HEK293T (cell line): ENCODE measurements around the gene SLC22A12.

Source experiments
- ARNT ChIP-seq: fragments of 450-650 bp; IDR thresholded peaks from 2 replicates; pipeline ENCODE4 v1.6.1; 2017; ENCODE audit warnings: mild to moderate bottlenecking
- BHLHE40 ChIP-seq: fragments of 450-650 bp; IDR thresholded peaks from 2 replicates; pipeline ENCODE4 v1.6.1; 2016; ENCODE audit warnings: mild to moderate bottlenecking, moderate library complexity, borderline replicate concordance
- ELF4 ChIP-seq: fragments of 450-650 bp; IDR thresholded peaks from 2 replicates; pipeline ENCODE4 v1.6.1; 2017; ENCODE audit warnings: antibody characterized with exemption
- FOXA1 ChIP-seq: fragments of 450-650 bp; IDR thresholded peaks from 2 replicates; pipeline ENCODE4 v1.6.1; 2016; ENCODE audit warnings: mild to moderate bottlenecking
- FOXM1 ChIP-seq: fragments of 450-650 bp; IDR thresholded peaks from 2 replicates; pipeline ENCODE4 v1.6.1; 2017; ENCODE audit warnings: mild to moderate bottlenecking, borderline replicate concordance
- HDGF ChIP-seq: fragments of 450-650 bp; IDR thresholded peaks from 2 replicates; pipeline ENCODE4 v1.6.1; 2017; ENCODE audit warnings: antibody characterized with exemption, borderline replicate concordance
- NFRKB ChIP-seq: fragments of 450-650 bp; IDR thresholded peaks from 2 replicates; pipeline ENCODE4 v1.6.1; 2016; ENCODE audit warnings: mild to moderate bottlenecking, moderate library complexity
- SP1 ChIP-seq: fragments of 450-650 bp; IDR thresholded peaks from 2 replicates; pipeline ENCODE4 v1.6.1; 2017
- TARDBP ChIP-seq: fragments of 450-650 bp; IDR thresholded peaks from 2 replicates; pipeline ENCODE4 v1.6.1; 2016

DNA sequence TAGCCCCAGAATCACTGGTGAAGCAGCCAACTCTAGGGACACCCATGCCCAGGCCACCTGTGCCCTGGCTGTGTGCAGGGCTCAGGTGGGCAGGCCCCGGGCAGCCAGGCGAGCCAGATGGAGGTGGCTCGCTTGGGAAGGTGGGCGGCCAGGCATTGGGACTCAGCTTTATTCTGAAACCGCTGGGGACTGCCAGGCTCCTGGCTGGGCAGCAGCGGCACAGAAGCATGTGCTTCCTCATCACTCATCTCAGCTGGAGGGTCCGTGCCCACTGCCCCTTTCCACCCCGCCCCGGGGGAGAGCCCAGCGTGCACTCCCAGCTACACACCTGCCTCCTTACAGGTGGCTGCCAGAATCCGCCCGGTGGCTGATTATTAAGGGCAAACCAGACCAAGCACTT lies 27.1 kb upstream of the SLC22A12 start:
- TF ChIP-seq BHLHE40 (no peak), ARNT (no peak), FOXA1 (no peak), HDGF (no peak), TARDBP (no peak), FOXM1 (no peak), SP1 (no peak), NFRKB (no peak), ELF4 (no peak)
